K562 (cell line): Measurements from ENCODE around the gene SLC12A4. TPM values are rescaled to one million over a fixed set of nuclear protein-coding genes. Genes with fewer than 3 reads are reported as not detected.

Source experiments
- CHCHD3 ChIP-seq: fragments of 250-450 bp; sonication (Bioruptor Pico); IDR thresholded peaks from 2 replicates; pipeline ENCODE4 v2.1.2; 2022; ENCODE audit warnings: mild to moderate bottlenecking
- CHD2 ChIP-seq: IDR thresholded peaks from 2 replicates; pipeline ENCODE4 v1.6.1; 2011; ENCODE audit warnings: low read depth, low read length
- ELK3 ChIP-seq: fragments of 450-650 bp; formaldehyde crosslinking; IDR thresholded peaks from 2 replicates; pipeline ENCODE4 v1.4.0; 2020; ENCODE audit warnings: mild to moderate bottlenecking
- KLF1 ChIP-seq: fragments of 450-650 bp; IDR thresholded peaks from 2 replicates; pipeline ENCODE4 v1.6.1; 2016; ENCODE audit warnings: missing genetic modification characterization, missing compliant biosample characterization
- LCOR ChIP-seq: sonication (generic); formaldehyde crosslinking; IDR thresholded peaks from 2 replicates; pipeline ENCODE4 v1.8.0; 2022; ENCODE audit warnings: mild to moderate bottlenecking, missing genetic modification reagents
- MLLT1 ChIP-seq, 2 experiments: fragments of 450-650 bp; IDR thresholded peaks; 2 replicates each; pipeline ENCODE4 v1.6.1; 2016
- MNT ChIP-seq, 2 experiments: fragments of 450-650 bp; conservative IDR thresholded peaks; 2 replicates each; pipeline ENCODE4 v1.6.1; 2017; ENCODE audit warnings: mild to moderate bottlenecking in 2 of 2, moderate library complexity in 2 of 2
- NR3C1 ChIP-seq: sonication (generic); formaldehyde crosslinking; IDR thresholded peaks from 2 replicates; pipeline ENCODE4 v1.8.1; 2022; ENCODE audit warnings: missing genetic modification reagents
- PHF8 ChIP-seq: fragments of 200-600 bp; sonication (generic); IDR thresholded peaks from 2 replicates; pipeline ENCODE4 v1.6.1; 2012; ENCODE audit warnings: mixed run types, mild to moderate bottlenecking, inconsistent platforms, low read length, moderate library complexity, borderline replicate concordance
- RBBP5 ChIP-seq: fragments of 200-600 bp; sonication (generic); IDR thresholded peaks from 2 replicates; pipeline ENCODE4 v1.6.1; 2012; ENCODE audit warnings: borderline replicate concordance, mild to moderate bottlenecking, low read length, control low read depth, inconsistent platforms; ENCODE audit not compliant: insufficient read depth, poor library complexity, severe bottlenecking
- RCOR1 ChIP-seq, 2 experiments: IDR thresholded peaks; 2 replicates each; pipeline ENCODE4 v1.6.1; 2012; ENCODE audit warnings: low read depth in 2 of 2, low read length in 2 of 2, borderline replicate concordance in 1 of 2, improper control_type of control experiment in 1 of 2
- RHOXF2B ChIP-seq: fragments of 250-450 bp; sonication (Bioruptor Pico); conservative IDR thresholded peaks from 2 replicates; pipeline ENCODE4 v1.5.1; 2021
- SAFB2 ChIP-seq: fragments of 200-400 bp; formaldehyde crosslinking; IDR thresholded peaks from 2 replicates; pipeline ENCODE4 v1.6.1; 2018; ENCODE audit warnings: borderline replicate concordance, low read length, low read depth, moderate library complexity; ENCODE audit not compliant: severe bottlenecking
- SPI1 ChIP-seq: IDR thresholded peaks from 2 replicates; pipeline ENCODE4 v1.6.1; 2011; ENCODE audit warnings: low read depth, low read length, control low read depth, borderline replicate concordance
- STAG1 ChIP-seq: sonication (generic); formaldehyde crosslinking; IDR thresholded peaks from 2 replicates; pipeline ENCODE4 v1.5.0; 2020; ENCODE audit warnings: missing genetic modification reagents, borderline replicate concordance
- SUPT5H ChIP-seq: fragments of 450-650 bp; IDR thresholded peaks from 2 replicates; pipeline ENCODE4 v1.6.1; 2016
- ZC3H11A ChIP-seq: IDR thresholded peaks from 2 replicates; pipeline ENCODE4 v1.6.1; 2012; ENCODE audit warnings: low read depth, low read length, improper control_type of control experiment
- ZNF124 ChIP-seq: sonication (generic); formaldehyde crosslinking; IDR thresholded peaks from 2 replicates; pipeline ENCODE4 v1.8.1; 2022; ENCODE audit warnings: missing genetic modification reagents
- ZNF263 ChIP-seq: sonication (generic); formaldehyde crosslinking; IDR thresholded peaks from 2 replicates; pipeline ENCODE4 v1.8.0; 2022; ENCODE audit warnings: mild to moderate bottlenecking, missing genetic modification reagents, borderline replicate concordance
- ZNF655 ChIP-seq: fragments of 250-450 bp; sonication (Bioruptor Pico); IDR thresholded peaks from 2 replicates; pipeline ENCODE4 v1.5.0; 2021
- ZNF717 ChIP-seq: fragments of 250-450 bp; sonication (Bioruptor Pico); IDR thresholded peaks from 2 replicates; pipeline ENCODE4 v1.5.0; 2021
- ZNF75A ChIP-seq: fragments of 450-650 bp; formaldehyde crosslinking; IDR thresholded peaks from 2 replicates; pipeline ENCODE4 v1.4.0; 2020; ENCODE audit warnings: mild to moderate bottlenecking
- ZNF77 ChIP-seq: fragments of 250-450 bp; sonication (Bioruptor Pico); IDR thresholded peaks from 2 replicates; pipeline ENCODE4 v1.5.0; 2020
- polyA plus RNA-seq, 8 experiments: library from polyadenylated mRNA; depleted of rRNA in 4 of 8; stranded (reverse) in 5 of 8; unstranded in 3 of 8; fragments of >200 nt; fragmentation: Nextera tagmentation in 2 of 8; fragmentation: Illumina TruSeq in 1 of 8; extraction: Ambion mirVana in 2 of 8; extraction: Trizol in 1 of 8; gene quantifications; 2 replicates each; pipeline versions ENCODE4 v1.2.1 to v1.2.3, GENCODE V29; 2011 to 2014; ENCODE audit warnings: inconsistent platforms in 1 of 8, missing spikeins in 1 of 8
- total RNA-seq, 7 experiments: library from RNA; depleted of rRNA in 6 of 7; stranded (reverse); fragments of >200 nt in 6 of 7; fragmentation: Illumina TruSeq in 2 of 7; extraction: Trizol in 2 of 7; gene quantifications; 2 replicates each; pipeline versions ENCODE4 v1.2.1 to v1.2.3, GENCODE V29; 2011 to 2021; ENCODE audit warnings: low replicate concordance in 1 of 7

Gene SLC12A4
- total and polyA plus RNA-seq, 9 of the 15 experiments (the other 6 are each of a cell fraction or from before 2014, with no cell fraction given), result 0.75 to 43.5 (median 15.0) TPM

DNA sequence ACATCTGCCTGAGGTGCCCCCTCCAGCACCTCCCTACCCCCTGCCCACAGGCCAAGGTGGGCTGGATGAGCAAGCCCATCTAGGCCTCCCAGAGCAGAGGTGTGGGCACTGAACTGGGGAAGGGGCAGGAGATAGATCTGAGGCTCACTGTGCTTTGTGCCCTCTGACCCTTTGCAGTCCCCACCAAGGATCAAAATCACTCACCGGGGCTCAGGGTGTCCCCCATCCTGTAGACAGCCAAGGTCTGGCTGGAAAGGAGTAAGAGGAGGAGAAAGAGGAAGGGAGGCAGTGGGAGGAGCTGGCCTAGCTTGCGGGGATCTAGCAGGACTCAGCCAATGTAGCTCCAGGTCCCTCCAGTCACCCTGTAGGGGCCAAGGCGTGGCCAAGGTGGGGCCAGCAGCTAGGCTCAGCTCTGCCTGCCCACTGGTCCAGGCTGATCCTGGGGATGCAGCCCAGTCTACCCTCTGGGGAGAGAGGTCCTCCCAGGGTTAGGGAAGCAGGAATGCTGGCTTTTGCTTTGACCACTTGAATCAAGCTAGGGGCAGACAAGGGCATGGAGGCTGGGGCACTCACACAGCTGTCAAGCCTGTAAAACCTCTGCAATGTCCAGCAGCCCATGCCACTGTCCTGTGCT, 1.8 kb downstream of the SLC12A4 start (continued):
- TF ChIP-seq SPI1 (peak; percentile 75; the same call in 1 of the 2 replicates), KLF1 (tag) (no peak), ZNF655 (CRISPR knock-in tag) (no peak), PHF8 (no peak), MNT (conservative IDR thresholded peaks at IDR 0.05) (no peak), NR3C1 (CRISPR knock-in tag) (no peak), ELK3 (CRISPR knock-in tag) (no peak), ZNF75A (no peak), CHD2 (no peak), ZNF124 (CRISPR knock-in tag) (no peak), ZNF717 (CRISPR knock-in tag) (no peak), RBBP5 (peak; percentile 22), MLLT1 (IDR thresholded peaks at IDR 0.05) (no peak), ZNF263 (CRISPR knock-in tag) (peak; percentile 19; the same call in 1 of the 2 replicates), ZC3H11A (no peak), STAG1 (CRISPR knock-in tag) (no peak), LCOR (no peak), RCOR1 (IDR thresholded peaks at IDR 0.05; ENCODE audit: borderline replicate concordance in 1 of 2, low read depth in 2 of 2, low read length in 2 of 2) (no peak), SAFB2 (no peak), SUPT5H (no peak), CHCHD3 (CRISPR knock-in tag) (0 out of 2 replicates have a peak, but pooled peaks have one; percentile 6), RHOXF2B (CRISPR knock-in tag) (no peak), ZNF77 (CRISPR knock-in tag) (no peak)
